ENCODE data around the gene CNTD1.

The CNTD1 gene

GRCh38 chr17:42806249-42806648 lies 7.6 kb downstream of the CNTD1 start:
- DNase-seq: no peak

- no peak for DNase-seq
Measured at GRCh38 chr17:42809250-42809649, 10.6 kb downstream of the CNTD1 start.

DNA sequence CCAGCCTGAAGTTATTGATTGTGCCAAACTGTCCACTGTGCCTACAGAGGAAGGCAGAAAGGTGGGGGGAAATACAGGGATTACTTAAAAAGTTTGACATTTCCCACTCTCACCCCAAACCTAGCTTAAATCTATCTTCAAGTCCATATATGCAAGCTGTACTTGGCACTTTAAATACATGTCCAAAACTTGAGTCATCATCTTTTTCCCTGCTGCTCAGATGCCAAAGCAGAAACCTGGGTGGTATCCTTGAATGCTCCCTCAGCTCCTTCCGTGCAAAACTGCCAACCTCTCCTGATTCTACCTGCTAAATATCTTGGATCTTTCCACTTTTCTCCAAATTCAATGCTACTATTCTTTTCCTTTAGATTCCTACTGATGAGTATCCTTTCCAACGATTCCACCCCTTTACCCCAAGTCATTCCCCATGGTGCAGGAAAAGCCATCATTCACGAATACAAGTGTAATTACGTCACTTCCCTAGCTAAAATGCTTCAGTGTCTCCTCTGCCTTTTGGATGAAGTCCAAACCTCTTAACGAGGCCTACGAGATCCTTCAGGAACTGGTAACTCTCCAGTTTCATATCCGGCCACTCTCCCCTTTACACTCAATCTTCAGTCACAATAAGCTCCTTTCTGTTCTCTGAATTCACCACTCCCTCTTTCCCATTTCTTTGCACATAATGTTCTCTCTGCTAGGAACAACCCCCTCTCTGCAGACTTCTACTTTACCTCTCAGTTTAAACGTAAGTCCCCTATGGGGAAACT lies 16.2 kb downstream of the CNTD1 start:
- DNase-seq: no peak

DNA sequence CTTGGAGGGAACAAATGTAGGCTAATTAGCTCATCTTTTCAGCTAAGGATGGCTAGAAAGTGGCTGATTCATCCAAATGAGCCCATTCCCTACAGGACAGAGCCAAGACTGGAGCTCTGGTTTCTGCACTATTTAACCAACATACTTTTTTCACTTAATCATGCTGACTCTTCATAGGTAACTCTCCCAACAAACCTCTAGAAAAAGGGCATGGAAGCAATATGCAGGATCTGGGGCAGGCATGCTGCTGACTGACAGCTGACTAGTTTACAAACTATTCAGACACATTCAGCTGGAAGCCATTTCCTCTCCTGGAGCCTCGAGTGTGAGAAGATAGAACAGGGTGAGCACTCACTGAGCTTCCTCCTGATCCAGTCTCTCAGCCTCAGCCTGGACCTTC lies 19.2 kb downstream of the CNTD1 start:
- no peak for DNase-seq

DNA sequence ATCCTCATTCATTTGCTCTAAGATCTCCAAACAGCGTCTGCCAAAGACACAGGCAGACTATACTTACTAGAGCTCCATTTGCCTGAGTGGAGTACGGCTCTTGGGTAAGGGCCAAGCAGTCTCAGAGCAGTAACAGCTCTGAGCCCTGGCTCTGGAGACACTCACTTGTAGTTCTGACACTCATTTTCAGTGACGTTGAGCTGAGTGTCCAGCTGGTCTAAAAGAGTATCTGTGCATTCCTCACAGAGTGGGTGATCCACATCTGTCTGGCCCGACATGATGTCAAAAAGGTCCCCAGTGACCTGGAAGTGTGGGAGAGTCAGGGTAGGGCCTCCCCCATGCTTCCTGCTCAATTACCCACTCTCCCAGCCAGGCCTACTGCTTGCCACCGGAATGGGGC lies 19.7 kb downstream of the CNTD1 start:
- DNase-seq: no peak

- DNase-seq: peak; percentile 64
Measured at GRCh38 chr17:42819939-42820535, 21.4 kb downstream of the CNTD1 start.

DNA sequence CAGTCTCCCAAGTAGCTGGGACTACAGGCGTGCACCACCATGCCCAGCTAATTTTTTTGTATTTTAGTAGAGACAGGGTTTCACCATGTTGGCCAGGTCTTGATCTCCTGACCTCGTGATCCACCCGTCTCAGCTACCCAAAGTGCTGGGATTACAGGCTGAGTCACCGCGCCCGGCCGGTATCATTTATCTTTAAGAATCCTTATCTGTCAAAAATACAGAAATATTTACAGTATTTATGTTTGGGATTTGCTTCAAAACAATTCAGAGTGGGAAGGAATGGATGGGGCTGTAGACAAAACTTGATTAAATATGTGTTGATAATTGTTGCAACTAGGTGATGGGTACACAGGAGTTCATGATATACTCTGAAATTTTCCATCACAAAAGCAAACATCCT lies 22.5 kb downstream of the CNTD1 start:
- DNase-seq: no peak

DNA sequence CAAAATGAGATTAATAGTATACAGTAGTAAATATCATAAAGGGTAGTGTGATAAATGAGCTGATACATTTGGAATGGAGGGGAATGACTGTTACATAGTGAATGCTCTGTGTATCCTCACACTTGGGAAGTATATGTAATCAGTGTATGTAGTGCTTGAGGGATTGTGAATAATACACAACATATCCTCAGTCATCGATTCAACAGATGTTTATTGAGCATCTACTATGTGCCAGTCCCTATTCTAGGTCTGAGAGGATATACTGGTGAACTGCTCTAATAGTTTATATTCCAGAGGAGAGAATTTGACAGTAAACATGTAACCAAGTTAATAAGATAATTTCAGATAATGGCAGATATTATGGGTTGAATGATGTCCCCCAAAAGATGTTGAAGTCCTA lies 28.8 kb downstream of the CNTD1 start:
- no peak for DNase-seq

GRCh38 chr17:42830971-42831370 lies 32.3 kb downstream of the CNTD1 start:
- DNase-seq: no peak

GRCh38 chr17:42832213-42832933 lies 33.7 kb downstream of the CNTD1 start:
- no peak for DNase-seq

DNA sequence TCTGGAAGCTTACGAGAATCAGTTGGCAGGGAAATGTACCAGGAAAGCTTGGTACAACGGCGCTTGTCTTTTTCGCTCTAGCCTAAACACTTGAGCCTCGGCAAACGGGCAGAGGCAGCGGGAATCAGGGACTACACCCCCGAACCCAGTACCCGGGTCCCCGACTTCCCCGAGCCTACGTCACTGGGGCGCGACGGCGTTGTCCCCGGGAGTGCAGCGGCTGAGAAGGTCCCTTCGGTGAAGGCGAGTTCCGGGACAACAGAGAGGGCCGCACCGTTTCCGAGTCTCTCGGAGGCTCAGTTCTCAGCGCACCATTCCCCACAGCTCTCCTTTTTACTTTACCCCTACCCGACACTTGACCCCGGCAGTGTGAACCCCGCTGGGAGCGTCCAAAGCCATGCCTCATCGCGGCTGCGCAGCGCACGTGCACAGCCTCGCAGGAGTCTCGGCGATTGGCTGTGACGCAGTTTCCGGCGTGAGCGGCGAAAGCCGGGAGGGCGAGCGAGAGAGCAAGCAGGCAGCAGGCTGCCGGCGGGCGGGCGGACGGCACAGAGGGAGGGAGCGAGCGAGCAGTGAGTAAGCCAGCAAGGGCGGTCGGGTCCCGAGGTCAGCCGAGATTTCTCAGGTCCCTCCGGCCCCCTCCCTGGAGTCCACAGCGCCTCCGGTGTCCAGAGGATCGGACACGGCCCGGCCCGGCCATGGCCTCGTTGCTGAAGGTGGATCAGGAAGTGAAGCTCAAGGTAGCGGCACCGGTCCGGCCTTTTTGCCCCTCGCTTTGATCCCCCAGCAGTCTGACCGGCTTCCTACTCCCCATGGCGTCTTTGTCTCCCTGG lies 34.5 kb downstream of the CNTD1 start, which contains the start of gene PSME3:
Gene PSME3, plus strand, starts transcription at position 464 of the 833 bp plus-strand sequence. Its CDS starts 235 bp downstream, at position 699.
- DNase-seq: peak; percentile 87

DNA sequence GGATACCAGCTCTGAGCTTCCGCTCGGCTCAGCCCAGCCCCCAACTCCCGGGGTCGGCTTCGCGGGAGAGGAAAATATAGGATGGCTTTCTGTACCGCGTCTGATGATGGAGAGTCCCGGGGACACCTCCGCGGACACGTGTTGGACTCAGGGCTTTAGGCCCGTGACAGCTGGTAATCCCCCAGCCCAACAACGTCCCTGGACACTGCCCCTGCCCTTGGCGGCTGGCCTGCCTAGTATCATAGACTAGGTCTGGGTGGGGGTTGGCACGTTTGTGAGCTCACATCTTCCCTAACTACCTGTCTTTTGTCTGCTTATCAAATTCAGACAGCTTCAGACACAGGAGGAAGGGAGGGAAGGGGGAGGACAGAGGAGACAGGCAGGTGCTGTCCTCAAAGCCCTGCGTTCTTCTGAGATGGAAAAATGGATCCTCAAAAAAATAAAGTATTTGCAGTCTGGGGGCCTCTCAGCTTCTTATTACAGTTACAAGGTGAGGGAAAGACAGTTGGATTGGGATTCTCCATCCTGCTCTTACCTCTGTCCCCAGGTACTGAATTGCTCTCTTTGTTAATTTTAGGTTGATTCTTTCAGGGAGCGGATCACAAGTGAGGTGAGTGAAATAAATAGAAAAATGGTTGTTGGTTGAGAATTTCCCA lies 35.2 kb downstream of the CNTD1 start:
- no peak for DNase-seq

DNA sequence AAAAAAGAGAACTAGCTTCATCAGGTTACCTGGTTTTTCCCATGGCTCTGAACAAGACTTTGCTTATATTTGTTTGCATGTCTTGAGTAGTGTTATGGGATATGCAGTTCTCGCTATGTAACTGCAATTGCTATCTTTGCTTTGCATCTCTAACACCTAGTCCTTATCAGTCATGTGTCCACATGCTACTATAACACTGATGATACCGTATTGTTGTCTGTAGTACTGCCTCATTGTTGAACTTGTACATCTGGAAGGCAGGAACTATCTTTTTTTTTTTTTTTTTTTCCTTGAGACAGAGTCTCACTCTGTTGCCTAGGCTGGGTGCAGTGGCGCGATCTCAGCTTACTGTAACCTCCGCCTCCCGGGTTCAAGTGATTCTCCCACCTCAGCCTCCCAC lies 37.1 kb downstream of the CNTD1 start:
- DNase-seq: no peak

DNA sequence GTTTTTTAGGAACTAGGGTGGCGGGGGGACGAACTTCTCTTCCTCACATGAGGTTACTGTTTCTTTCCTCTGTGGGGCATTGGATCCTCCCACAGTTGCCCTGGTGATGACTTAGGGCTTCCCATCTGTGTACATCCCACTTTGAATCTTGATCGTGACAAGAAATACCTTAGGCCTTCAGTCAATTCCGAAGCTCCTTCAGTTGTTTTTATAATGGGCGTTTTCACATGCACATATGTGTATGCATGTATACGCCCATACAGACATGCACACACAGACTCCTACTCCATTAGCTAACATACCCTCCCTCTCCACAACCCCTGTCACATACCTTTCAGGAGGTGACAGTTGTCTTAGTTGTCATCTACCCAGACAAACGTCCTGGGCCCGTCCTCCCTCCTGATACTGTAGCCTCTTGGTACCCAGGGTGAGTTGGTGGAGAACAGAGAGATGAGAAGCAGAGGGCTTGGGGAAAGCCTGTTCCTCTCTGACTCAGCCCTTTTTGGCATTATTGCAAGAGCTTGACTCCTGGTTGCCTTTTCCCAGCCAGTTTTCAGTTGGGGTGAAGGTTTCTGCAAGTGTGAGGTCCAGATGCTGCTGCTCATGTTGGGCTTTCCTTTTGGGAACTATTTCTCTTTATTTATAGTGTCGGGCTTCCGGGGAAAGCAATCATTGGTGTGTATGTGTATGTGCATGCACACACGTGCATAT lies 43.5 kb downstream of the CNTD1 start:
- DNase-seq: no peak

- DNase-seq: no peak
Measured at GRCh38 chr17:42843358-42843934, 44.8 kb downstream of the CNTD1 start.

DNA sequence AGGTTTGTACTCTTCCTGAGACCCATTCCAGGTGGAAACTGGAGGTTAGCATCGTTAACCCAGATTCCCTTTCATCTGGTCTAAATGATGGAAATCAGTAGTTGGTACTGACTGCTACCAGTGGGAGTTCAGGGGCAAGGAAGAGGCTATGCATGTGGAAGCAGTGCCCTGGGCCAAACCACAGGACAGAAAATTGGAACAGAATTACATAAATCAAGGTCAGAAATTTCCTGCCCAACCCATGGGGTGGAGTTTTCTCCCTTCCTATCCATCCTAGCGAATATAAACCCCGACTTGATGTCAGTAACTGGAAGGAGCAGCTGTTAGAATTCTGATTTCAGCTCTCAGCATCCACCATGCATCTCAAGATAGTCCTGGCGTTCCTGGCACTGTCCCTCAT lies 45.6 kb downstream of the CNTD1 start, which contains the start of gene AOC2:
Gene AOC2, plus strand, starts transcription at position 310 of the 400 bp plus-strand sequence. Its CDS starts 47 bp downstream, at position 357.
- DNase-seq: no peak

- DNase-seq: no peak
Measured at GRCh38 chr17:42844761-42845555, 46.3 kb downstream of the CNTD1 start.

- DNase-seq: no peak
Measured at GRCh38 chr17:42845556-42845917, 46.9 kb downstream of the CNTD1 start.

DNA sequence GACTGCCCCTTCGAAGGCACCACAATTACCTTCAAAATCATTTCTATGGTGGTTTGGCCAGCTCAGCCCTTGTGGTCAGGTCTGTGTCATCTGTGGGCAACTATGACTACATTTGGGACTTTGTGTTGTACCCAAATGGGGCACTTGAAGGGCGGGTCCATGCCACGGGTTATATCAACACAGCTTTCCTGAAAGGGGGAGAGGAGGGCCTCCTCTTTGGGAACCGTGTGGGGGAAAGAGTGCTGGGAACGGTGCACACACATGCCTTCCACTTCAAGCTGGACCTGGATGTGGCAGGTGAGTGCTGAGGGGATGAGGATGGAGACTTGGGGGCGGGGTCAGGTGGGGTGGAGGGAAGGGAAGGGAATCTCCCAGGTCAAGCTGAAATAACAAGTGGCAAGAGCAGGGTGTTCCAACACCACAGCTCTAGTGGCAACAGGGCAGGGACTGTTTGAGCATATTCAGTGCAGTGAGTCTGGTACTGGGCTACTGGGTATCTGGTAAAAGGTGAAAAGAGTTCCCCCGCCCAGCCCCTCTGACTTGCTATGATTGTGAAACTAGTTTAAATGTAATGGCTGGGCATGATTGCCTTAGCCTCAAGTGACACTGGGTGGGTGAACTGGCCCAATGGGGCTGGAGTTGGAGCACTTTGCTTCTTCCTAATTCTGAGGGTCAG lies 47.4 kb downstream of the CNTD1 start:
- DNase-seq: no peak

All from activated CD4-positive, alpha-beta T cell treated with anti-CD3 and anti-CD28 coated beads, Interleukin-2, amount 50 U/mL, for 1 hour (primary cell).